ENCODE data around the gene ZBTB20.

The ZBTB20 gene

DNA sequence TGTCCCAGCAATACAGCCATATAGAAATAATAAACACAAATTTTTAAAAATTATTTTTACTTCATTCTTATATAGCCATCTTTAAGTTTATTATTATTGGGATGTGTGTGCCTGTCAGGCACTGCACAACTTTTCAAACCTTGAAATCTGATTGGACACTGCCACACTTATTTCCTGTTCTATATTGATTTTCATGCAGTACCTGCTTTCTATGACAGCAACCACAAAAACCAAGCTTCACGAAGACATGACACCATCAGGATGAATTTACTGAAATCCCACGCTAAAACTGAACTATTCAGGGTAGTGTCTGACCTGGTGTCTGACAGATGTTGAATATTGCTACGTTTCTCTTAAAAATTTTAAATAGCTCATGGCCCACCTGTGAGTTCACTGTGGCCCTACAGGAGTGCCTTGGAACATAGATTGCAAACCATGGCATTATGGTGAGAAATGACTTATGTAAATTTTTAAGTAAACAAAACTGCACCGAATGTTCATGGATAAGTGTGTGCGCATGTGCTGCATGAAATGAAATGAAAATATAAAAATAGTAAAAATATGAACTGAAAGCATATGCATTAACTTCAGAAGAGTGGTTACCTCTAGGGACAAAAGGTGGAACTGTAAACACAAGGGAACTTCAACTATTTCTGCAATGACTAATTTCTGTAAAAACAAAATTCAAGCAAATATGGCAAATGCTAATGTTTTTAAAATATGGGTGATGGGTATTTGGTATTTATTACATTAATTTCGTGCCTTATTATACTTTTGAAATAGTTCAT lies 152.3 kb downstream of the ZBTB20 start:
- Mint-ChIP-seq H3K27me3 (ENCODE audit: low read depth) (no peaks in the 10 kb centered on the region), H3K36me3 (ENCODE audit: low read depth) (no peaks in the 10 kb centered on the region), H3K4me3 (no peak overlapping the region), H3K27ac (no peak overlapping the region), H3K4me1 (ENCODE audit: low read depth) (no peaks in the 10 kb centered on the region), H3K9me3 (peaks cover 13% of the 10 kb centered on the region)
- DNase-seq (ENCODE audit: low spot score) = no peak

DNA sequence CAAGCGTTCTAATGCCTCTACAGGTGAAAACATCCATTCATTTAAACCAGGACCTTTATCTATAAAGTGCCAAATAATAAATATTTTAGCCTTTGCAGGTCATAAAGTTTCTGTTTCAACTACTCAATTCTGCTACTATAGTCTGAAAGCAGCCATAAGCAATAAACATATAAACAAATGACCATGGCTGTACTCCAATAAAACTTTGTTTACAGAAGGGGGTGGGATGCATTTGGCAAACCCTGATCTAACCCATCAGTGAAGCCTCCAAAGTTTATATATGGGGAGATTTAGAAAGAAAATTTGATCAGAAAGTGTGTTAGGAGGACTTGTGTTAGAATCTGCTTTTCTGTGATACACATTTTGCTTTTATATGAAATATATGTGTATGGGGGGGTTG lies 161.3 kb downstream of the ZBTB20 start:
- DNase-seq (ENCODE audit: low spot score) = no peak
- no peaks in the 10 kb centered on the region for H3K4me1 Mint-ChIP-seq (ENCODE audit: low read depth)

DNA sequence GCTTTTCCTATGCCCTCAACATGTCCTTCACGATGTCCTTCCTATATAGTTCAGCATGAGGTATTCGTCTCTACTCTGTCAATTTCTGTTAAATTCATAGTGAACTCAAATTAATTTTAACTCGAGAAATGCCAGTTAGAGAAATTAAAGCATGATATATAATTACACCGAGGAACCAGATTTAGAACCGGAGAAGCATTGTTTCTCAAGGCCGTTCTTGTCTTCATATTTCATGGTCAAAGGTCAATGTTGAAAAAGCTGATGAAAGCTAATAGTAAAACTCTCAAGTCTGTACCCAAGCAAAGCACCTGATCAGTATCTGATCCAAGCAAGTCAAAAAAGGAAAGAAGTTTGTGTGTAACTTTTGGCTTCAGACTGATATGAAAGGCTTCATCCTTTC lies 163.8 kb downstream of the ZBTB20 start:
- H3K27me3 Mint-ChIP-seq (ENCODE audit: low read depth) = no peaks in the 10 kb centered on the region
- H3K36me3 Mint-ChIP-seq (ENCODE audit: low read depth) = no peaks in the 10 kb centered on the region
- DNase-seq (ENCODE audit: low spot score) = no peak
- H3K9me3 Mint-ChIP-seq = no peaks in the 10 kb centered on the region
- no peaks in the 10 kb centered on the region for H3K4me1 Mint-ChIP-seq (ENCODE audit: low read depth)
- H3K4me3 Mint-ChIP-seq = no peak overlapping the region
- no peak overlapping the region for H3K27ac Mint-ChIP-seq

More for the DNA sequence above, 161.3 kb downstream of the ZBTB20 start:
- Mint-ChIP-seq H3K36me3 (ENCODE audit: low read depth) (no peaks in the 10 kb centered on the region), H3K27me3 (ENCODE audit: low read depth) (no peaks in the 10 kb centered on the region), H3K9me3 (peaks cover 6% of the 10 kb centered on the region), H3K27ac (no peak overlapping the region), H3K4me3 (no peak overlapping the region)

DNA sequence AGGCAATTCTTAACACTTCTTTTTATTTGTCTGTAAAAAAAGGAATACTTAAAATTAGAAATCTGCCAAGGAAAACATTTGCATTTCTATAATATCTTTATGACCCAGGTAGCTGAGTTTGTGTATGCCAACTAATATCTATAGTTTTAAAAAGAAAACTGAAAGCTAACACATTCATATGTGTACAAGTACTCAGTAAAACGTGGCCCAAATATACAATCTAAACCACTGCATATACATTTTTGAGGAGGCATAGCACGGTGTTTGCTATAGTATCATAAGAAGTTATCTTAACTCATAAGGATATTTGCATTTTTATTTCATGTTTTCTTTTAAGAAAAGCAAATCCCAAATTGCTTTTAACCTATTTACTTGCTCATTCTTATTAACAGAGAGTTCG lies 172.7 kb downstream of the ZBTB20 start:
- Mint-ChIP-seq H3K27me3 (ENCODE audit: low read depth) (no peaks in the 10 kb centered on the region), H3K4me3 (no peak overlapping the region), H3K9me3 (no peaks in the 10 kb centered on the region), H3K4me1 (ENCODE audit: low read depth) (peaks cover 3% of the 10 kb centered on the region), H3K27ac (no peak overlapping the region), H3K36me3 (ENCODE audit: low read depth) (no peaks in the 10 kb centered on the region)
- DNase-seq (ENCODE audit: low spot score) = no peak

DNA sequence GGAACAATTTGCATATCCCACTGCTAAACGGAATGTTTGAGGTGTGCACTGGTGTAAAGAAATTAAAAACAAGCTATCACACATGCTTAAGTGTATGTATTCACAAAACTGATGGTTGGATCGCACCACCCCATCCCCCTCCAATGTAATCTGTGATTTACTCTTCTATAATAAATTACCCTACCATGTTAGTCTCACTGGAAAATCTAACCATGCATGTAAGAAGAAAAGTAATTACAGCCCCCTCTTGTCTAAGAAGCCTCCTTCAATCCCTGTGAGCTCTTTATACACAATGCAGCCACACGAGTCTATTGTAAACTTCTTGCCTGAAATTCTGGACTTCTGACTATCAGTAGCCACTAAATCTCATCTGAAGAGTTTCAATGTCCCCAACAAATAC lies 173.6 kb downstream of the ZBTB20 start:
- peaks cover 3% of the 10 kb centered on the region for H3K4me1 Mint-ChIP-seq (ENCODE audit: low read depth)
- no peaks in the 10 kb centered on the region for H3K27me3 Mint-ChIP-seq (ENCODE audit: low read depth)
- DNase-seq (ENCODE audit: low spot score) = no peak
- no peaks in the 10 kb centered on the region for H3K36me3 Mint-ChIP-seq (ENCODE audit: low read depth)
- no peak overlapping the region for H3K4me3 Mint-ChIP-seq
- no peaks in the 10 kb centered on the region for H3K9me3 Mint-ChIP-seq
- H3K27ac Mint-ChIP-seq = no peak overlapping the region

DNA sequence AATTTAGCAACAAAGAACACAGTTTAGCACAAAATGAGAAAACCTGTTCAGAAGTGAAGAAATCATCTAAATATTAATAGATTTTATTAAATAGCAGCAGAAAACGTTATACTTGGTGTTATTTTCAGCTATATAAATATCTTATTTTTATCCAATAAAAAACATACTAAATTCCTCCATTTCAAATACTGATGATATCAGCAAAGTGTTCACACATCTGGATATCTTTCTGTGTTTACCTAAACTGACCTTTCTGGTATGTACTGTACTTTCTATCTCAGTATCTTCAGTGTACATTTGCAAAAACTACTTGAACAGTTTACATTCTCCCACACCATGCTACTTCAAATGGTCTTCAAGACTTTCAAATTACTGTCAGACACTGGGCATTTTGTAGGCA lies 179.9 kb downstream of the ZBTB20 start:
- no peak for DNase-seq (ENCODE audit: low spot score)
- no peaks in the 10 kb centered on the region for H3K27me3 Mint-ChIP-seq (ENCODE audit: low read depth)
- no peak overlapping the region for H3K27ac Mint-ChIP-seq
- no peaks in the 10 kb centered on the region for H3K4me1 Mint-ChIP-seq (ENCODE audit: low read depth)
- no peak overlapping the region for H3K4me3 Mint-ChIP-seq
- H3K9me3 Mint-ChIP-seq = no peaks in the 10 kb centered on the region
- H3K36me3 Mint-ChIP-seq (ENCODE audit: low read depth) = no peaks in the 10 kb centered on the region

DNA sequence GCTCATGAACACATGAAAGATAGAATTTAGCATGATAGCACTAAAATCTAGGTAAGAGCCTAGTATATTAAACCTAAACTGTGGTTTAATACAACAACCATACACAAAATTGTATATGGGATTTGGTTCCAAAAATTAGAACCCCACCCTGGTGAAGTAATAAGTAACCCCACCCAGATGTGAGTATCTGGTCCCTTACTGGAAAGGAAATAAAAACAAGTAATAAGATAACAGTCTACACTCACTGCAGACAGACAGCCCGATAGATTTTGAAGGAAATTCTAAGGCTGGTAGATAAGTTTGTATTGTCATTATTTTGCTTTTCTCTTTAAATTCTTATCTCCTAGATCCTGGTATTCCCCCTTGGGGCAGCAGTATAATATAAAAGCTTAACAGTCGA lies 184.9 kb downstream of the ZBTB20 start:
- H3K4me1 Mint-ChIP-seq (ENCODE audit: low read depth) = no peaks in the 10 kb centered on the region
- H3K9me3 Mint-ChIP-seq = no peaks in the 10 kb centered on the region
- H3K4me3 Mint-ChIP-seq = no peak overlapping the region
- no peak overlapping the region for H3K27ac Mint-ChIP-seq
- DNase-seq (ENCODE audit: low spot score) = no peak
- H3K36me3 Mint-ChIP-seq (ENCODE audit: low read depth) = no peaks in the 10 kb centered on the region
- H3K27me3 Mint-ChIP-seq (ENCODE audit: low read depth) = no peaks in the 10 kb centered on the region

DNA sequence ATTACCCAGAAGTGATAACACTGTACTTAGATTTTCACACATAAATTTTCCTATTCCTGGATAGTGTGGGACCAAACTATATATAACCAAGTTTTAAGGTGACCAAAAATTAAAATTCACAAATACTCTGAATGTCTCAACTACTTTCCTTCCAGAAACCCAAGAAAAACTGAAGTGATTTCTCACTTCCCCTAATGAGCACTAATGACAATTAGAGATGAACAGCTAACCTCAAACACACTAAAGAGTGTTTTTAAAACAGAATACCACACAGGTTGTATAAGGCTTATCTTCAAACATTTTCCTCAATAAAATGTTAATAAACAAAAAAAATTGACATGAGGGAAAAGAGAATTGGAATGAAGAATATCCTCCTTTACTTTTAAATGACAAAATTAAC lies 188.2 kb downstream of the ZBTB20 start:
- Mint-ChIP-seq H3K4me1 (ENCODE audit: low read depth) (no peaks in the 10 kb centered on the region), H3K27me3 (ENCODE audit: low read depth) (no peaks in the 10 kb centered on the region), H3K27ac (no peak overlapping the region), H3K4me3 (no peak overlapping the region), H3K9me3 (peaks cover 11% of the 10 kb centered on the region), H3K36me3 (ENCODE audit: low read depth) (no peaks in the 10 kb centered on the region)
- no peak for DNase-seq (ENCODE audit: low spot score)

DNA sequence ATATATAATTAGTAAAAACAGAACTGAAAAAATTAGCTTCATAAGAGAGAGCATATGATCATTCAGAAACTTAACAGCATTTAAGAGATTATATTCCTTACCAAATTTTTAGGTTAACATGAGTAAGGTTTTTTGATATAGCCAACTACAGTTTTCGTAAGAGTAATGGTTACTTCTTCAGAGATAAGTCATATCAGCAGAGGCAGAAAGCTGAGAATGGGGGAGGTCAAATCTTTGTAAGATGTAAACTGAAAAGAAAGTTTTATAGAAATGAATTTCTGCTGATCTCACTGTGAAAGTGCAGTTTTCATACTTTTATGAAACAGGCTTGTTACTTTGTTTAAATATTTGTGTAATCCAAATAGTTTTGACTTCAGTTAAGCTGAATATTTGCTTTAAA lies 193.3 kb downstream of the ZBTB20 start:
- H3K27me3 Mint-ChIP-seq (ENCODE audit: low read depth) = no peaks in the 10 kb centered on the region
- no peak overlapping the region for H3K4me3 Mint-ChIP-seq
- H3K4me1 Mint-ChIP-seq (ENCODE audit: low read depth) = no peaks in the 10 kb centered on the region
- peaks cover 38% of the 10 kb centered on the region for H3K9me3 Mint-ChIP-seq
- no peak overlapping the region for H3K27ac Mint-ChIP-seq
- H3K36me3 Mint-ChIP-seq (ENCODE audit: low read depth) = peaks cover 1% of the 10 kb centered on the region
- DNase-seq (ENCODE audit: low spot score) = no peak

DNA sequence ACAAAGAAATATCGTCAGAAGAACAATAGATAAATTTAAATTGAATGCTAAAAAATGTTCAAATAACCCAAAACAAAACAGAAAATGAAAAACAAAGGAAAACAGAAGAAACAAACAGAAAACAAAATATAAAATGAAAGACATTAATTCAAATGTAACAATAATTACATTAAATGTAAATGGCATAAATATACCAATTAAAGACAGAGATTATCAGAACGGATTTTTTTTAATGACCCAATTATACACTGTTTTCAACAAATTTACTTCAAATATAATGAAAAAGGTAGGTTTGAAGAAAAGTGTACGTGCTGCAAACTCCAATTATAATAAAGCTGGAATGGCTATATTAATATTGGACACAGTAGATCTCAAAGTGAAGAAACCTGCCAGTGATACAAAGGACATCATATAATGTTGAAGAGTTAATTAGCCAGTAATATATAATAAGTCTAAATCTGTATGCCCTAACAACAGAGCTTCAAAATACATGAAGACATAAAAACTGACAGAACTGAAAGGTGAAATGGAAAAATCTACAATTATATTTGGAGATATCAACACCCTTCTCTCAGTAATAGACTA lies 193.8 kb downstream of the ZBTB20 start:
- Mint-ChIP-seq H3K9me3 (peaks cover 38% of the 10 kb centered on the region), H3K27me3 (ENCODE audit: low read depth) (no peaks in the 10 kb centered on the region), H3K4me3 (no peak overlapping the region), H3K36me3 (ENCODE audit: low read depth) (peaks cover 1% of the 10 kb centered on the region), H3K27ac (no peak overlapping the region), H3K4me1 (ENCODE audit: low read depth) (no peaks in the 10 kb centered on the region)
- DNase-seq (ENCODE audit: low spot score) = no peak

DNA sequence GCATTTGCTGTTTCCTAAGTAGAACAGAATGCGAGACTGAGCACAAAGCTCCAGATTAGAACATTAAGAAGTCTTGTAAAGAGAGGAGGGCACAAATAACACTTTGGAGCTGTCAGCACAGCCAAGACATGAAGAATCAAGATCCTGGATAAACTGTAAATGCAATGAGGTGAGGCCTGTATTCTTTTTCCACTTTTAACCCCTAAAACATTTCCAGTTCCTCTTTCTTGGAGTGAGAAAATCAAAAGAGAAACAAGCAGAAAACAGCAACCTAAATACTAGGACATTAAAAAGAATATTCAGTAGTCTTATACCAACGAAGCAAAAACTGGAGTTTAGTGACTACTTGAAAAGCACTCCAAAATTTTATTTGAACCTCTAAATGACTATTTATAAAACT lies 204.3 kb downstream of the ZBTB20 start:
- H3K4me3 Mint-ChIP-seq = no peak overlapping the region
- DNase-seq (ENCODE audit: low spot score) = no peak
- H3K27me3 Mint-ChIP-seq (ENCODE audit: low read depth) = no peaks in the 10 kb centered on the region
- H3K9me3 Mint-ChIP-seq = no peaks in the 10 kb centered on the region
- no peaks in the 10 kb centered on the region for H3K36me3 Mint-ChIP-seq (ENCODE audit: low read depth)
- no peak overlapping the region for H3K27ac Mint-ChIP-seq
- no peaks in the 10 kb centered on the region for H3K4me1 Mint-ChIP-seq (ENCODE audit: low read depth)

DNA sequence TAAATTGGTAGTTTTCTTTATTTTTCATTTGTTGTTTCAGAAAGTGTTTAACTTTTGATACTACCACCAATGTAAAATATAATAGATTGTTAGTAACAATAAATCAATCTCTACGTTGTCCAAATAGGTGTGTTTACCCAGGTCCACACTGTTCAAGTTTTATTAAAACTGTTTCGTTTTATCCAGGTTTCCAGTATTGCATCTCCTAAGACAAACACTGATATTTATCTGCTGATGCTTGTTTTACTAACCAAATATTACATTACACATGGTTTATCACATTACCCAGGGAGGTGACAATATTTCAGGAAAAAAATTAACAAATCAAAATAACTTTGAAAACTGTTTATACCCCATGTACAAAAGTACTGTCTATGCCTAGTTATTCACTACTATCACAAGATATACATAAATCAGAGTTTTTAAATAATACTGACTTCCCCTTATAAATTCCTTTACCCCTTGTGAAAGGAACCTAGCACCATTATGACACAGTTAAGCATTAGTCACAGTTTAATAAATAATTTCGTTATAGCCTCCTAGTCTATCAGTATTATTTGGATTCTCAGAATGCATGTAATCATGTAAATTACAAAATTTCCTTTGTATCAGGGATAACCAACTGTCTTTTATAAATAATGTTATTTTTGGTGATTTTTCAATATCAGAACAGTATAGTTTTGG lies 205.3 kb downstream of the ZBTB20 start:
- no peak overlapping the region for H3K4me3 Mint-ChIP-seq
- no peaks in the 10 kb centered on the region for H3K27me3 Mint-ChIP-seq (ENCODE audit: low read depth)
- no peaks in the 10 kb centered on the region for H3K36me3 Mint-ChIP-seq (ENCODE audit: low read depth)
- H3K27ac Mint-ChIP-seq = no peak overlapping the region
- no peaks in the 10 kb centered on the region for H3K9me3 Mint-ChIP-seq
- DNase-seq (ENCODE audit: low spot score) = no peak
- no peaks in the 10 kb centered on the region for H3K4me1 Mint-ChIP-seq (ENCODE audit: low read depth)

DNA sequence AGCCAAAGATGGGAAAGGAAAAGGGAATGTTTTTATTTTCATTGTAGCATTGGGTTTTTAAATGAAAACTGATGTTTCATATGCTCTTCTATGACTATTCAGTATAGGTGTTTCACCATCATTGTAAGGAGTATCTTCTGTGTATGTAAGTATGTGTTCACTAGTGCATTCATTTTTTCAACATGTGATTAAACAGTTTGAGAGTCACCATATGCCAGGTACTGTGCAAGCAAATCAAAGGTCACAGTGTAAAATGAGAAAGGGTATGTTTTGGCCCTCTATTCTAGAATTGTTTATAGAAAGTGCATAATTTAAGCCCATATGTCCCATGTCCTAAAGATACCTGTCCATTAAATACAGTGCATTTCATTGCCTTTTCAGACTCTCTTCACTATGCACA lies 207.2 kb downstream of the ZBTB20 start:
- no peak for DNase-seq (ENCODE audit: low spot score)
- no peak overlapping the region for H3K27ac Mint-ChIP-seq

DNA sequence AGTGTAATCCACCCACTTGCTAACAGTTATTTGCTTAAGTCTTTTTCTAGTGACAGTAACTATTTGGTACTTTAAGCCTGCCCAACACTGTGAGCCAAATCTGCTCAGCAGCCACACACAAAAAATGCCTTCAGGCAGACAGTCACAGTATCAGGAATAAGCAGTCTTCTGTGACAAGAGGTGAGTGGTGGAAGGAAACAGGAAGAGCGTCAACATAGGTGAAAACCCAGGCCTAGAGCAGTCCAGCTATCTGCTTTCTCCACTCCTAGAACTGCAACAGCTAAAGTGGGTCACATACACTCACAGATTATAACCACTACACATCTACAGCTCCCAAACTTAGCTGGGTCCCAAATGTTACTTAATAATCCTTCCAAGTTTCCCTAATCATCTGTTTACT lies 213.7 kb downstream of the ZBTB20 start:
- no peaks in the 10 kb centered on the region for H3K36me3 Mint-ChIP-seq (ENCODE audit: low read depth)
- no peaks in the 10 kb centered on the region for H3K27me3 Mint-ChIP-seq (ENCODE audit: low read depth)
- no peak for DNase-seq (ENCODE audit: low spot score)
- no peaks in the 10 kb centered on the region for H3K9me3 Mint-ChIP-seq
- H3K4me1 Mint-ChIP-seq (ENCODE audit: low read depth) = peaks cover 3% of the 10 kb centered on the region
- H3K4me3 Mint-ChIP-seq = no peak overlapping the region
- H3K27ac Mint-ChIP-seq = no peak overlapping the region

More for the DNA sequence above, 207.2 kb downstream of the ZBTB20 start:
- Mint-ChIP-seq H3K4me1 (ENCODE audit: low read depth) (no peaks in the 10 kb centered on the region), H3K27me3 (ENCODE audit: low read depth) (no peaks in the 10 kb centered on the region), H3K9me3 (no peaks in the 10 kb centered on the region), H3K4me3 (no peak overlapping the region), H3K36me3 (ENCODE audit: low read depth) (no peaks in the 10 kb centered on the region)

Data from T-helper 2 cell treated with Interferon-gamma antibody and Interleukin-4, amounts not matched to agents 5 μg/mL and 100 μg/mL, for 36 hours (primary cell).